ENCODE data around the gene GPX2.

The GPX2 gene

DNA sequence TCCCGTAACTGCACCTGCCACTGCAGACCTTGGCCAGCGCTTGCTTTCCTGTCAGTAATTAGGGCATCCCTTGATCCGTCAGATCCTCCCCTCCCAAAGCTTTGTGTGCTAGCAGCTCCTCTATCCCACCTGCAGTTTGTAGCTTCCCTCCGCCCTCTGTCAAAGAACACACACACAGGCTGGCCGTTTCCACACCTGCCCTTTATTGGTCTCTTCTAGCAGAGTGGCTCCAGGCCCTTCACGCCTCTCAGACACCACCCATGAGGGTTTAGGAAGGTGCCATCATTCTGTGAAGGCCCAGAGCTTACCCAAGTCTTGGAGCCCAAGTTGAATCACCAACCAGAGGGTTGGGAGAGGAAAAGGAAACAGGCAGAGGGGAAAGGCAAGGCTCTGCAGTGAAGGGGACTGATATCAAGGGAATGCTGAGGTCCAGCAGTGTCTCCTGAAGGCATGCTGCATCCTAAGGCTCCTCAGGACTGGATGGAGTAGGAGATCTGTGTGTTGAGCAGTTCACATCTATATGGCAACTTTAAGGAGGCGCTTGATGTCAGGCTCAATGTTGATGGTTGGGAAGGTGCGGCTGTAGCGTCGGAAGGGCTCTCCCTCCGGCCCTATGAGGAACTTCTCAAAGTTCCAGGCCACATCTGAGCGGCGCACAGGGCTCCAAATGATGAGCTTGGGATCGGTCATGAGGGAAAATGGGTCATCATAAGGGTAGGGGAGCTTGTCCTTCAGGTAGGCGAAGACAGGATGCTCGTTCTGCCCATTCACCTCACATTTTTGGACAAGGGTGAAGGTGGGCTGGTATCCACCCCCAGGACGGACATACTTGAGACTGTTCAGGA lies 3.4 kb downstream of the GPX2 start:
- peaks cover 25% of the 10 kb centered on the region for H3K4me1 ChIP-seq (ENCODE audit: low read length)
- H3K9me2 ChIP-seq (replicated peaks; ENCODE audit: insufficient read depth, low read length) = no peaks in the 10 kb centered on the region
- no peak overlapping the region for H2AFZ ChIP-seq (ENCODE audit: low read length)
- H3K4me2 ChIP-seq (ENCODE audit: low read depth, low read length) = no peak overlapping the region
- peaks cover 7% of the 10 kb centered on the region for H3K79me2 ChIP-seq (ENCODE audit: low read length)
- H3K27me3 ChIP-seq (replicated peaks; ENCODE audit: insufficient read depth, low read length) = no peaks in the 10 kb centered on the region
- TF ChIP-seq EZH2 (optimal IDR thresholded peaks at IDR 0.05; ENCODE audit: low read depth, low read length) (no peak), EZH2phosphoT487 (IDR thresholded peaks at IDR 0.05; ENCODE audit: low read length) (no peak)
- TF ChIP-seq, protein P1, sequence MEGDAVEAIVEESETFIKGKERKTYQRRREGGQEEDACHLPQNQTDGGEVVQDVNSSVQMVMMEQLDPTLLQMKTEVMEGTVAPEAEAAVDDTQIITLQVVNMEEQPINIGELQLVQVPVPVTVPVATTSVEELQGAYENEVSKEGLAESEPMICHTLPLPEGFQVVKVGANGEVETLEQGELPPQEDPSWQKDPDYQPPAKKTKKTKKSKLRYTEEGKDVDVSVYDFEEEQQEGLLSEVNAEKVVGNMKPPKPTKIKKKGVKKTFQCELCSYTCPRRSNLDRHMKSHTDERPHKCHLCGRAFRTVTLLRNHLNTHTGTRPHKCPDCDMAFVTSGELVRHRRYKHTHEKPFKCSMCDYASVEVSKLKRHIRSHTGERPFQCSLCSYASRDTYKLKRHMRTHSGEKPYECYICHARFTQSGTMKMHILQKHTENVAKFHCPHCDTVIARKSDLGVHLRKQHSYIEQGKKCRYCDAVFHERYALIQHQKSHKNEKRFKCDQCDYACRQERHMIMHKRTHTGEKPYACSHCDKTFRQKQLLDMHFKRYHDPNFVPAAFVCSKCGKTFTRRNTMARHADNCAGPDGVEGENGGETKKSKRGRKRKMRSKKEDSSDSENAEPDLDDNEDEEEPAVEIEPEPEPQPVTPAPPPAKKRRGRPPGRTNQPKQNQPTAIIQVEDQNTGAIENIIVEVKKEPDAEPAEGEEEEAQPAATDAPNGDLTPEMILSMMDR (IDR thresholded peaks at IDR 0.05; ENCODE audit: low read length) = no peak
- H3K27ac ChIP-seq (ENCODE audit: low read length) = no peak overlapping the region
- no peak overlapping the region for H3K4me3 ChIP-seq (ENCODE audit: low read length)
- DNase-seq = no peak
- no peaks in the 10 kb centered on the region for H3K36me3 ChIP-seq (replicated peaks; ENCODE audit: insufficient read depth, low read length)
- no peak overlapping the region for H3K9ac ChIP-seq (ENCODE audit: low read length)
- H3F3A ChIP-seq (ENCODE audit: insufficient read depth, low read length) = peaks cover 11% of the 10 kb centered on the region; the same call in 1 of the 2 replicates
- no peaks in the 10 kb centered on the region for H4K20me1 ChIP-seq (ENCODE audit: insufficient read depth, low read length)
- H3K9me3 ChIP-seq (replicated peaks; ENCODE audit: insufficient read depth, low read length) = no peaks in the 10 kb centered on the region

DNA sequence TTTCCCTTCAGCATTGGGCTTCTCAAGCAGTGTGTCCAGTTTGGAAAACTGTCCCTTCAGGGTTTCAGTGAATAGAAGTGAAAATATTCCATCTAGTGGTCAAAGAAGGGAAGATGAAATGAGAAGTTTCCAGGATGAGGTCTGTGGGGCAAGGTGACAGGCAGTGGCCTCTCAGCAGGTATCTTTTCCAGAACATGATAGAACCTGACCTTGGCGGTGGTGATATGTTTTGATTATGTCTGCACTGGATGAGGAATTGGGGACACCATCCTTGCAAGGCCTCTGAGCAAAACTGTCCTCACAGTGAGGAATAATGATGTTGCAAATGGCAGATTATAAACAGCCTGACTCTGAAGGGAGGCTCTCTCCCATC lies 4.7 kb downstream of the GPX2 start:
- Histone ChIP-seq H3F3A (ENCODE audit: insufficient read depth, low read length) (peaks cover 11% of the 10 kb centered on the region; the same call in 1 of the 2 replicates), H3K9me2 (replicated peaks; ENCODE audit: insufficient read depth, low read length) (no peaks in the 10 kb centered on the region), H3K79me2 (ENCODE audit: low read length) (peaks cover 7% of the 10 kb centered on the region), H3K4me2 (ENCODE audit: low read depth, low read length) (peak overlapping the region; percentile 52), H3K9ac (ENCODE audit: low read length) (no peak overlapping the region), H4K20me1 (ENCODE audit: insufficient read depth, low read length) (no peaks in the 10 kb centered on the region), H2AFZ (ENCODE audit: low read length) (no peak overlapping the region), H3K27ac (ENCODE audit: low read length) (peak overlapping the region; percentile 50; the same call in 1 of the 2 replicates), H3K9me3 (replicated peaks; ENCODE audit: insufficient read depth, low read length) (no peaks in the 10 kb centered on the region), H3K36me3 (replicated peaks; ENCODE audit: insufficient read depth, low read length) (no peaks in the 10 kb centered on the region; the same call in 1 of the 2 replicates), H3K27me3 (replicated peaks; ENCODE audit: insufficient read depth, low read length) (no peaks in the 10 kb centered on the region), H3K4me1 (ENCODE audit: low read length) (peaks cover 25% of the 10 kb centered on the region), H3K4me3 (ENCODE audit: low read length) (no peak overlapping the region)
- no peak for DNase-seq
- TF ChIP-seq, protein P1 (IDR thresholded peaks at IDR 0.05; ENCODE audit: low read length) = peak; percentile 24; the same call in 1 of the 2 replicates
- no peak for TF ChIP-seq EZH2phosphoT487 (IDR thresholded peaks at IDR 0.05; ENCODE audit: low read length)
- no peak for TF ChIP-seq EZH2 (optimal IDR thresholded peaks at IDR 0.05; ENCODE audit: low read depth, low read length)

DNA sequence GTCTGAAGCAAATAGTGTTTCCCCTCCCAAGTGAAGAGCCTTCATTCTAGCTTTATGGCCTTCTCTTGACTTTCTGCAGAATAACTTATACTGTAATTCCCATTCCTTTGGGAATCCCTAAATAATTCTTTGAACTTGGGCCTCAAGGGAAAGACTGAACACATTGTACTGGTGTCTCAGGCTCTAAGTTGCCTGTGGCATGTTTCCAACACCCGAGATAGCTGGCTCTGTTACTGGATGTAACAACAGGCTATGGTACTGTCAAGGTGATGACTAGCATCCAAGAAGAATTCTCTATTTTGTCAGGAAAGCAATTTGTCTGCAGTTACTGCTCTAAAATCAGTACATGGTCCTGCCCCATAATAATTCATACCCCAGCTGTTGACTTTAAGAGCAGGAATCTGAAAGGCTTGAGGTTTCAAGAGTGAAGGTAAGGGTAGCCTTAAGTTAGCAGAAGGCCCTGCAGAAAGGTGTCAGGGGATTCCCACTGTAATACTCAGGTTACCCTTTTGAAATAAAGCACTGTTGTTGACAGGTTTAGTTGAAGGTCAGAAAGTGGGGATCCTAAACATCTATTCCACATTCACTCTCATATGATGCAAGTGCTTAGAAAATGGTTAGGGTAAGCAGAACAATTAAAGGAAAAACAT lies 5.2 kb downstream of the GPX2 start:
- no peaks in the 10 kb centered on the region for H3K9me3 ChIP-seq (replicated peaks; ENCODE audit: insufficient read depth, low read length)
- peak overlapping the region; percentile 52 for H3K4me2 ChIP-seq (ENCODE audit: low read depth, low read length)

More for the DNA sequence above, 5.2 kb downstream of the GPX2 start:
- H3F3A ChIP-seq (ENCODE audit: insufficient read depth, low read length) = peaks cover 11% of the 10 kb centered on the region; the same call in 1 of the 2 replicates
- peaks cover 25% of the 10 kb centered on the region for H3K4me1 ChIP-seq (ENCODE audit: low read length)
- H3K4me3 ChIP-seq (ENCODE audit: low read length) = no peak overlapping the region
- TF ChIP-seq, protein P1 (IDR thresholded peaks at IDR 0.05; ENCODE audit: low read length) = no peak
- TF ChIP-seq EZH2phosphoT487 (IDR thresholded peaks at IDR 0.05; ENCODE audit: low read length) (no peak), EZH2 (optimal IDR thresholded peaks at IDR 0.05; ENCODE audit: low read depth, low read length) (no peak)
- peak overlapping the region; percentile 50; the same call in 1 of the 2 replicates for H3K27ac ChIP-seq (ENCODE audit: low read length)
- H3K9ac ChIP-seq (ENCODE audit: low read length) = no peak overlapping the region
- H2AFZ ChIP-seq (ENCODE audit: low read length) = no peak overlapping the region
- H4K20me1 ChIP-seq (ENCODE audit: insufficient read depth, low read length) = no peaks in the 10 kb centered on the region
- no peaks in the 10 kb centered on the region; the same call in 1 of the 2 replicates for H3K36me3 ChIP-seq (replicated peaks; ENCODE audit: insufficient read depth, low read length)
- peak; percentile 62 for DNase-seq
- H3K79me2 ChIP-seq (ENCODE audit: low read length) = peaks cover 7% of the 10 kb centered on the region
- no peaks in the 10 kb centered on the region for H3K9me2 ChIP-seq (replicated peaks; ENCODE audit: insufficient read depth, low read length)
- no peaks in the 10 kb centered on the region for H3K27me3 ChIP-seq (replicated peaks; ENCODE audit: insufficient read depth, low read length)

Data from MM.1S (cell line).